ENCODE results near the gene CCDC66. TPM values are rescaled to one million over a fixed set of nuclear protein-coding genes. Genes with fewer than 3 reads are reported as not detected.
"Not testable (repeated sequence)": the region's sequence is repeated elsewhere in the genome, so short reads cannot be mapped to it uniquely, and the experiment has no call there.

The CCDC66 gene
- total and polyA plus RNA-seq, 4 donors = 26.9 to 58.3 (median 40.2) TPM

GRCh38 chr3:56584275-56584674, 27.3 kb downstream of the CCDC66 start:
- WGBS (ENCODE audit: insufficient coverage) = 98% methylated on average over 4 of the region's 28 CpGs
- not testable (repeated sequence) for H3K27me3 ChIP-seq (ENCODE audit: control insufficient read depth, insufficient read depth, low read length); DNase-seq (ENCODE audit: low read depth in 4 of 6, low spot score in 6 of 6); H3K4me3 ChIP-seq (ENCODE audit: low read depth, low read length); H3K4me1 ChIP-seq (ENCODE audit: control insufficient read depth, insufficient read depth, low read length); H3K9me3 ChIP-seq (ENCODE audit: control insufficient read depth, insufficient read depth, low read length); H3K27ac ChIP-seq (ENCODE audit: low read depth, low read length)
- peaks cover 11% of the 10 kb centered on the region for H3K36me3 ChIP-seq (ENCODE audit: control insufficient read depth, insufficient read depth, low read length)

- H3K4me3 ChIP-seq (ENCODE audit: low read depth, low read length) = no peak overlapping the region
- no peak for DNase-seq (ENCODE audit: low read depth in 4 of 6, low spot score in 6 of 6)
- H3K9me3 ChIP-seq (ENCODE audit: control insufficient read depth, insufficient read depth, low read length) = no peaks in the 10 kb centered on the region
- no peak overlapping the region for H3K27ac ChIP-seq (ENCODE audit: low read depth, low read length)
- H3K27me3 ChIP-seq (ENCODE audit: control insufficient read depth, insufficient read depth, low read length) = no peaks in the 10 kb centered on the region
- no CpG with 5 or more reads among the region's 1 CpG for whole genome bisulfite sequencing (ENCODE audit: insufficient coverage)
- H3K36me3 ChIP-seq (ENCODE audit: control insufficient read depth, insufficient read depth, low read length) = peaks cover 1% of the 10 kb centered on the region
- no peaks in the 10 kb centered on the region for H3K4me1 ChIP-seq (ENCODE audit: control insufficient read depth, insufficient read depth, low read length)
Measured at GRCh38 chr3:56590814-56591213, 33.8 kb downstream of the CCDC66 start.

DNA sequence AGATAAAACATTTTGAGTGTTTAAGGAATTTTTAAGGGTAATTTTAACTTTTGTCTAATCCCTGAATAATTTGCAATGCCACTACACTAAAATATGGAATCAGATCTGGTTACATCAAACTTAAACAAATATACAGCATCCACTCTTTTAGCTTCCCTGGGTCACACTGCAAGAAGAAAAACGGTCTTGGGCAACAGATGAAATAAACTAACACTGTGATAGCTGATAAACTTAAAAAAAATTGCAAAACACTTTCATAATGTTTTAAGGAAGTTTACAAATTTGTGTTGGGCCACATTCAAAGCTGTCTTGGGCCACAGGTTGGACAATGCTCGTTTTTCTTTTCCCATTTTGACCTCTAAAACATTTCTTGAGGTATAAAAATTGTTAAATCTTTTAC, 34.3 kb downstream of the CCDC66 start:
- Histone ChIP-seq H3K9me3 (ENCODE audit: control insufficient read depth, insufficient read depth, low read length) (no peaks in the 10 kb centered on the region), H3K27me3 (ENCODE audit: control insufficient read depth, insufficient read depth, low read length) (no peaks in the 10 kb centered on the region), H3K4me3 (ENCODE audit: low read depth, low read length) (no peak overlapping the region), H3K27ac (ENCODE audit: low read depth, low read length) (no peak overlapping the region), H3K4me1 (ENCODE audit: control insufficient read depth, insufficient read depth, low read length) (no peaks in the 10 kb centered on the region), H3K36me3 (ENCODE audit: control insufficient read depth, insufficient read depth, low read length) (peaks cover 4% of the 10 kb centered on the region)
- WGBS (ENCODE audit: insufficient coverage) = no CpG with 5 or more reads among the region's 2 CpGs
- DNase-seq (ENCODE audit: low read depth in 4 of 6, low spot score in 6 of 6) = no peak

- no peaks in the 10 kb centered on the region for H3K27me3 ChIP-seq (ENCODE audit: control insufficient read depth, insufficient read depth, low read length)
- no peaks in the 10 kb centered on the region for H3K9me3 ChIP-seq (ENCODE audit: control insufficient read depth, insufficient read depth, low read length)
- peaks cover 10% of the 10 kb centered on the region for H3K36me3 ChIP-seq (ENCODE audit: control insufficient read depth, insufficient read depth, low read length)
- no CpG with 5 or more reads among the region's 6 CpGs for WGBS (ENCODE audit: insufficient coverage)
- no peak for DNase-seq (ENCODE audit: low read depth in 4 of 6, low spot score in 6 of 6)
- no peaks in the 10 kb centered on the region for H3K4me1 ChIP-seq (ENCODE audit: control insufficient read depth, insufficient read depth, low read length)
- H3K4me3 ChIP-seq (ENCODE audit: low read depth, low read length) = no peak overlapping the region
- no peak overlapping the region for H3K27ac ChIP-seq (ENCODE audit: low read depth, low read length)
Measured at GRCh38 chr3:56593455-56594158, 36.6 kb downstream of the CCDC66 start.

- no peaks in the 10 kb centered on the region for H3K27me3 ChIP-seq (ENCODE audit: control insufficient read depth, insufficient read depth, low read length)
- peaks cover 10% of the 10 kb centered on the region for H3K36me3 ChIP-seq (ENCODE audit: control insufficient read depth, insufficient read depth, low read length)
- DNase-seq (ENCODE audit: low read depth in 4 of 6, low spot score in 6 of 6) = peak in 1 of 6 donors; percentile 11
- no peak overlapping the region for H3K4me3 ChIP-seq (ENCODE audit: low read depth, low read length)
- H3K4me1 ChIP-seq (ENCODE audit: control insufficient read depth, insufficient read depth, low read length) = no peaks in the 10 kb centered on the region
- no peak overlapping the region for H3K27ac ChIP-seq (ENCODE audit: low read depth, low read length)
- no peaks in the 10 kb centered on the region for H3K9me3 ChIP-seq (ENCODE audit: control insufficient read depth, insufficient read depth, low read length)
- WGBS (ENCODE audit: insufficient coverage) = 100% methylated on average over 1 of the region's 11 CpGs
Measured at GRCh38 chr3:56595975-56596840, 39.2 kb downstream of the CCDC66 start.

DNA sequence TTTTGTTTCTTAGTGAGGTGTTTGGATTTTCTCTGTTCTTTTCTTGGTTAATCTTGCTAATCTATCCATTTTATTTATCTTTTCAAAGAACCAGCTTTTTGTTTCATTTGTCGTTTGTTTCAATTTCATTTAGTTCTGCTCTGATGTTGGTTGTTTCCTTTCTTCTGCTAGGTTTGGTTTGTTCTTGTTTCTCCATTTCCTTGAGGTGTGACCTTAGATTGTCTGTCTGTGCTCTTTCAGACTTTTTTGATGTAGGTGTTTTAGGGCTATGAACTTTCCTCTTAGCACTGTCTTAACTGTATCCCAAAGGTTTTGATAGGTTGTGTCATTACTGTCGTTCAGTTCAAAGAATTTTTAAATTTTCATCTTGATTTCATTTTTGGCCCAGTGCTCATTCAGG, 51.5 kb downstream of the CCDC66 start:
- not testable (repeated sequence) for H3K9me3 ChIP-seq (ENCODE audit: control insufficient read depth, insufficient read depth, low read length); H3K27me3 ChIP-seq (ENCODE audit: control insufficient read depth, insufficient read depth, low read length); H3K4me1 ChIP-seq (ENCODE audit: control insufficient read depth, insufficient read depth, low read length); H3K4me3 ChIP-seq (ENCODE audit: low read depth, low read length); H3K27ac ChIP-seq (ENCODE audit: low read depth, low read length); DNase-seq (ENCODE audit: low read depth in 4 of 6, low spot score in 6 of 6)
- WGBS (ENCODE audit: insufficient coverage) = no CpG with 5 or more reads among the region's 2 CpGs
- H3K36me3 ChIP-seq (ENCODE audit: control insufficient read depth, insufficient read depth, low read length) = peaks cover 18% of the 10 kb centered on the region

GRCh38 chr3:56610669-56611335, 53.8 kb downstream of the CCDC66 start:
- H3K9me3 ChIP-seq (ENCODE audit: control insufficient read depth, insufficient read depth, low read length) = no peaks in the 10 kb centered on the region
- WGBS (ENCODE audit: insufficient coverage) = 77% methylated on average over 5 of the region's 7 CpGs
- no peaks in the 10 kb centered on the region for H3K27me3 ChIP-seq (ENCODE audit: control insufficient read depth, insufficient read depth, low read length)
- H3K27ac ChIP-seq (ENCODE audit: low read depth, low read length) = no peak overlapping the region
- no peak for DNase-seq (ENCODE audit: low read depth in 4 of 6, low spot score in 6 of 6)
- peaks cover 14% of the 10 kb centered on the region for H3K36me3 ChIP-seq (ENCODE audit: control insufficient read depth, insufficient read depth, low read length)
- H3K4me3 ChIP-seq (ENCODE audit: low read depth, low read length) = no peak overlapping the region
- no peaks in the 10 kb centered on the region for H3K4me1 ChIP-seq (ENCODE audit: control insufficient read depth, insufficient read depth, low read length)

GRCh38 chr3:56611364-56611763, 54.4 kb downstream of the CCDC66 start:
- Histone ChIP-seq H3K27ac (ENCODE audit: low read depth, low read length) (no peak overlapping the region), H3K4me3 (ENCODE audit: low read depth, low read length) (no peak overlapping the region), H3K4me1 (ENCODE audit: control insufficient read depth, insufficient read depth, low read length) (no peaks in the 10 kb centered on the region), H3K27me3 (ENCODE audit: control insufficient read depth, insufficient read depth, low read length) (no peaks in the 10 kb centered on the region), H3K36me3 (ENCODE audit: control insufficient read depth, insufficient read depth, low read length) (peaks cover 8% of the 10 kb centered on the region), H3K9me3 (ENCODE audit: control insufficient read depth, insufficient read depth, low read length) (no peaks in the 10 kb centered on the region)
- no peak for DNase-seq (ENCODE audit: low read depth in 4 of 6, low spot score in 6 of 6)
- WGBS (ENCODE audit: insufficient coverage) = 93% methylated on average over 3 of the region's 8 CpGs

- Histone ChIP-seq H3K4me1 (ENCODE audit: control insufficient read depth, insufficient read depth, low read length) (no peaks in the 10 kb centered on the region), H3K27me3 (ENCODE audit: control insufficient read depth, insufficient read depth, low read length) (no peaks in the 10 kb centered on the region), H3K9me3 (ENCODE audit: control insufficient read depth, insufficient read depth, low read length) (no peaks in the 10 kb centered on the region), H3K36me3 (ENCODE audit: control insufficient read depth, insufficient read depth, low read length) (peaks cover 7% of the 10 kb centered on the region), H3K27ac (ENCODE audit: low read depth, low read length) (no peak overlapping the region), H3K4me3 (ENCODE audit: low read depth, low read length) (no peak overlapping the region)
- no peak for DNase-seq (ENCODE audit: low read depth in 4 of 6, low spot score in 6 of 6)
- 96% methylated on average over 4 of the region's 6 CpGs for WGBS (ENCODE audit: insufficient coverage)
Measured at GRCh38 chr3:56612146-56612545, 55.2 kb downstream of the CCDC66 start.

All from spinal cord (tissue), 10 donors.